Breast epithelium (tissue), 4 donors: Measurements from ENCODE around the gene AASS. TPM values are rescaled to one million over a fixed set of nuclear protein-coding genes. Genes with fewer than 3 reads are reported as not detected.

Experiments used
- DNase-seq, 2 donors: peaks; one replicate each; pipeline ENCODE4 v3.0.0-alpha.2; 2019; ENCODE audit warnings: low spot score in 2 of 2
- H3K27ac ChIP-seq, 2 donors: fragments of 200-600 bp; sonication (generic) in 1 of 2; one replicate each; pipeline ENCODE4 v1.5.1; 2016 to 2019; ENCODE audit warnings: mild to moderate bottlenecking in 1 of 2
- H3K27me3 ChIP-seq, 2 donors: fragments of 200-600 bp; sonication (generic) in 1 of 2; one replicate each; pipeline versions ENCODE4 v1.5.1 to v1.6.0; 2017 to 2019; ENCODE audit warnings: control low read depth in 1 of 2, mild to moderate bottlenecking in 1 of 2
- H3K36me3 ChIP-seq: fragments of 200-600 bp; one replicate; pipeline ENCODE4 v1.5.1; 2019
- H3K4me1 ChIP-seq, 2 donors: fragments of 200-600 bp; sonication (generic); one replicate each; pipeline ENCODE4 v1.5.1; 2016 to 2019; ENCODE audit warnings: control low read depth in 1 of 2
- H3K4me3 ChIP-seq, 3 donors: fragments of 200-600 bp; sonication (generic); 1 replicate in 2 of 3; 2 replicates in 1 of 3; pipeline ENCODE4 v1.5.1; 2016 to 2019; ENCODE audit warnings: mild to moderate bottlenecking in 3 of 3, moderate library complexity in 2 of 3
- H3K9me3 ChIP-seq, 2 donors: fragments of 200-600 bp; sonication (generic) in 1 of 2; one replicate each; pipeline ENCODE4 v1.5.1; 2016 to 2019; ENCODE audit warnings: control low read depth in 1 of 2
- POLR2A ChIP-seq: fragments of 450-650 bp; IDR thresholded peaks from one replicate; pipeline ENCODE4 v1.6.1; 2016; ENCODE audit warnings: antibody characterized with exemption, mild to moderate bottlenecking, moderate library complexity
- POLR2AphosphoS5 ChIP-seq, 3 donors: sonication (generic); formaldehyde crosslinking; IDR thresholded peaks; one replicate each; pipeline ENCODE4 v1.6.1; 2017; ENCODE audit warnings: antibody characterized with exemption in 3 of 3
- intact Hi-C: fragments of 100-400 bp; cut with DNase I; formaldehyde crosslinking; loops from one replicate; pipeline ENCODE4 v1.15.1; 2023; ENCODE audit warnings: low total_unique reads
- total RNA-seq, 3 donors: library from RNA; depleted of rRNA; stranded (reverse); fragments of >200 nt; gene quantifications; one replicate each; pipeline ENCODE4 v1.1.0, GENCODE V29; 2016
- TF ChIP-seq, protein P1 (sequence below), 3 donors: fragments of 450-650 bp; IDR thresholded peaks; one replicate each; pipeline ENCODE4 v1.5.1; 2016 to 2017; ENCODE audit warnings: antibody characterized with exemption in 3 of 3, mild to moderate bottlenecking in 3 of 3, moderate library complexity in 3 of 3

AASS gene
- total RNA-seq, 3 donors from 2014 or later = 50.1 to 81.4 (median 60.6) TPM

DNA sequence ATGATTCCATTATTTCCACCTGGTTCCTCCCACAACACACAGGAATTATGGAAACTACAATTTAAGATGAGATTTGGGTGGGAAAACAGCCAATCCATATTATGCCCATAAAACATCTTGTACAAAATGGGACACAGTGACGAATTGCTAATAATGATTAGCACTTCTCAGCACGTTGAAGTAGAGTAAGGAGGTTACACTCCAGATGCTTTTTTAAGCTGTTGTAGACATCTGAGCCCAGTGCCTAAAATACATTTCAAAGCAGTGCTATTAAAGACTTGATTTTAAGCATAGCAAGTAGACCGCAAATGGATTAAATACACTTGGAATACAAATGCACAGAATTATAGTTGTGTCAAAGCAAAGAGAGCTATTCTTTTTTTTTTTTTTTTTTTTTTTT is 105.9 kb downstream of the AASS start:
- TF ChIP-seq POLR2A = no peak
- no peak for TF ChIP-seq POLR2AphosphoS5 (IDR thresholded peaks at IDR 0.05)
- TF ChIP-seq, protein P1, sequence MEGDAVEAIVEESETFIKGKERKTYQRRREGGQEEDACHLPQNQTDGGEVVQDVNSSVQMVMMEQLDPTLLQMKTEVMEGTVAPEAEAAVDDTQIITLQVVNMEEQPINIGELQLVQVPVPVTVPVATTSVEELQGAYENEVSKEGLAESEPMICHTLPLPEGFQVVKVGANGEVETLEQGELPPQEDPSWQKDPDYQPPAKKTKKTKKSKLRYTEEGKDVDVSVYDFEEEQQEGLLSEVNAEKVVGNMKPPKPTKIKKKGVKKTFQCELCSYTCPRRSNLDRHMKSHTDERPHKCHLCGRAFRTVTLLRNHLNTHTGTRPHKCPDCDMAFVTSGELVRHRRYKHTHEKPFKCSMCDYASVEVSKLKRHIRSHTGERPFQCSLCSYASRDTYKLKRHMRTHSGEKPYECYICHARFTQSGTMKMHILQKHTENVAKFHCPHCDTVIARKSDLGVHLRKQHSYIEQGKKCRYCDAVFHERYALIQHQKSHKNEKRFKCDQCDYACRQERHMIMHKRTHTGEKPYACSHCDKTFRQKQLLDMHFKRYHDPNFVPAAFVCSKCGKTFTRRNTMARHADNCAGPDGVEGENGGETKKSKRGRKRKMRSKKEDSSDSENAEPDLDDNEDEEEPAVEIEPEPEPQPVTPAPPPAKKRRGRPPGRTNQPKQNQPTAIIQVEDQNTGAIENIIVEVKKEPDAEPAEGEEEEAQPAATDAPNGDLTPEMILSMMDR (IDR thresholded peaks at IDR 0.05) = no peak
- Histone ChIP-seq H3K4me1 (no peaks in the 10 kb centered on the region), H3K4me3 (no peak overlapping the region), H3K27ac (no peak overlapping the region), H3K27me3 (no peaks in the 10 kb centered on the region), H3K36me3 (no peaks in the 10 kb centered on the region), H3K9me3 (no peaks in the 10 kb centered on the region)
- intact Hi-C loops = no loop called here
- DNase-seq = no peak

DNA sequence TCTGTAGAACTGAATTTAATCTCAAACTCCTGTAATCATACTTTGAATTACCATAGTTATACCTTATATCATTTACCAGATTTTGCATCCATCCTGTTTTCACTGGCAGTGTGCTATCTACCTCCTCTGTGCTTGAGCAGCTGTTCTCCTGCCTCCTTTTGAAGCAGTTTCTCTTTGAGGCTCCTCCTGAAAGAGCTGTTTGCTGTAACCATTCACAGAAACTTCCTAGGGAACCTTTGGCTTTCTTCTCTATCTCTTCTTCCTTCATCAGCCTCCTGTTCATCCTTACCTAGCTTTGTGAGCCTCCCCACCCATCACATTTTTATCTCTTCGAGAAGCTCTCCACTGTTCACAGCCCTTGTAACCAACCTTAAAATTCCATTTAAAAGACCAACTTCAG is 108.2 kb downstream of the AASS start:
- no peaks in the 10 kb centered on the region for H3K27me3 ChIP-seq
- H3K4me1 ChIP-seq = no peaks in the 10 kb centered on the region
- no peaks in the 10 kb centered on the region for H3K36me3 ChIP-seq
- intact Hi-C loops = no loop called here
- TF ChIP-seq, protein P1 (IDR thresholded peaks at IDR 0.05) = no peak
- TF ChIP-seq POLR2A (no peak), POLR2AphosphoS5 (IDR thresholded peaks at IDR 0.05) (no peak)
- H3K27ac ChIP-seq = no peak overlapping the region
- no peak overlapping the region for H3K4me3 ChIP-seq
- H3K9me3 ChIP-seq = no peaks in the 10 kb centered on the region
- no peak for DNase-seq

DNA sequence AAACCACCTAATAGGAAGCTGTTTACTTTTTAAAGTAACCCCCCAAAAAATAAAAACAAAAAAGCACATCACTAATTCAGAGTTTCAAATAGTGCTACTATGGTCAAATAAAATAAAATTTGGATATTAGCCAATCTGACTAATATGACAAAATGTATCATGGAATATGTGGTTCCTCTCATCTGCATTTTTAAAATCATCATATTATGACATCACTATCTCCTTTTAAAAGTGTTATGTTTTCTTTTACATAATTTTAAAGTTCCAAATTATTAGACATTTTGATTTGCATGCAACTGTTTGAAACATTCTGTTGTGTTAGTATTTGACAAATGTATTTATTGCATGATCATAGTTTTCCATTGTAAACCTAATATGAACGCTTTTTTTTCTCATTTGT is 110.4 kb downstream of the AASS start:
- Histone ChIP-seq H3K4me3 (no peak overlapping the region), H3K4me1 (no peaks in the 10 kb centered on the region), H3K27ac (no peak overlapping the region), H3K36me3 (no peaks in the 10 kb centered on the region), H3K9me3 (no peaks in the 10 kb centered on the region), H3K27me3 (no peaks in the 10 kb centered on the region)
- intact Hi-C loops = no loop called here
- no peak for DNase-seq
- TF ChIP-seq POLR2A = no peak
- TF ChIP-seq POLR2AphosphoS5 (IDR thresholded peaks at IDR 0.05) = no peak
- TF ChIP-seq, protein P1 (IDR thresholded peaks at IDR 0.05) = no peak

DNA sequence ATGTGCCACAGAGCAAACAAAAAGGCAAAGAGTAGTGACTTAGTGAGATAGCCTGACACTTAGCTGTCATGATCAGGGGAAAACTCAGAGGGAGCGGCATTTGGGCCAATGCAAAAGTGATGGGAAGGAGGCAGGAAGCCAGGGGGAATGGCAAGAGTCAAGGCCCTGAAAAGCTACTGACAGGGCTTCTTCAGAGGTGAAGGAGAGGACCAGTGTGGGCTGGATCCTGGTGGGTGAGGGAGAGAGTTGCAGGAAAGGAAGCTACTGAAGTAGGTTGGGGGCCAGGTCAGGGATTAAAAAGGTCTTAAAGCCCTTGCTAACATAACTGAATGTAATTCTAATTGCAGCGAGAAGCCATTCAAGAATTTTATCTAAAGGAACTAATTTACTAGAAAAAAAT is 117.0 kb downstream of the AASS start:
- H3K27ac ChIP-seq = no peak overlapping the region
- DNase-seq = no peak
- H3K4me1 ChIP-seq = no peaks in the 10 kb centered on the region
- H3K9me3 ChIP-seq = no peaks in the 10 kb centered on the region
- intact Hi-C loops = no loop called here
- TF ChIP-seq, protein P1 (IDR thresholded peaks at IDR 0.05) = no peak
- no peak for TF ChIP-seq POLR2A
- TF ChIP-seq POLR2AphosphoS5 (IDR thresholded peaks at IDR 0.05) = no peak
- H3K27me3 ChIP-seq = no peaks in the 10 kb centered on the region
- H3K4me3 ChIP-seq = no peak overlapping the region
- no peaks in the 10 kb centered on the region for H3K36me3 ChIP-seq

Other genes with a start within 250 kb of the AASS start
- not detected for gene FEZF1, start 160.5 kb upstream of the AASS start, total RNA-seq